HCT116 (cell line): ENCODE measurements around the gene C17orf114.
A peak's percentile ranks its signal among the peaks of the same experiment; 100 is the strongest.

Experiments used
- ATAC-seq: fragments of 200-7000 bp; cut with Tn5 transposase; 2 replicates; pipeline ENCODE4 v1.9.1; 2020; ENCODE audit warnings: mild to moderate bottlenecking, moderate library complexity
- BruUV-seq: library from RNA; stranded (reverse); fragments of 400-500 nt; replicated peaks from 2 replicates; lab custom pipeline; 2021; lab: Mats Ljungman, UMichigan
- CTCF ChIA-PET: fragments of 300-600 bp; sonication (Branson Sonifier 250); formaldehyde crosslinking; loops from one replicate; lab custom pipeline; 2021; ENCODE audit warnings: antibody characterized with exemption; lab: Charles Lee
- POLR2A ChIA-PET: fragments of 300-600, 350-600 bp; sonication (Branson Sonifier 250); formaldehyde crosslinking; loops from one replicate; lab custom pipeline; 2021; ENCODE audit warnings: antibody characterized with exemption; lab: Charles Lee
- RAD21 ChIA-PET, 2 experiments: fragments of 300-600 bp; sonication (Branson Sonifier 250); formaldehyde crosslinking; loops; one replicate each; lab custom pipeline; 2023; ENCODE audit warnings: low total read pairs in 2 of 2; ENCODE audit not compliant: uncharacterized antibody in 2 of 2, unreplicated experiment in 2 of 2, low non-redundant PET in 1 of 2; lab: Charles Lee
- DNase-seq: peaks from one replicate; pipeline ENCODE4 v3.0.0-alpha.2; 2010; ENCODE audit warnings: low read depth, low spot score
- H2AFZ ChIP-seq: fragments of 200-600 bp; shearing (Covaris generic), sonication (generic); 2 replicates; pipeline ENCODE4 v1.6.1; 2017; ENCODE audit warnings: low read depth, mixed run types, mixed read lengths, antibody characterized with exemption, low read length; ENCODE audit not compliant: poor library complexity, severe bottlenecking
- H3K27ac ChIP-seq: 2 replicates; pipeline ENCODE4 v1.5.1; 2012; ENCODE audit warnings: low read depth, low read length
- H3K27me3 ChIP-seq: fragments of 200-600 bp; sonication (generic); 2 replicates; pipeline ENCODE4 v1.6.1; 2016; ENCODE audit warnings: mixed run types, low read length, mixed read lengths; ENCODE audit not compliant: insufficient read depth
- H3K36me3 ChIP-seq, 2 experiments: fragments of 200-500 bp in 1 of 2; fragments of 200-600 bp in 1 of 2; sonication (Bioruptor generic) in 1 of 2; sonication (generic) in 1 of 2; 2 replicates each; pipeline versions ENCODE4 v1.5.1 to v1.6.1; 2014 to 2016; ENCODE audit warnings: low read length in 2 of 2, inconsistent platforms in 1 of 2, mixed read lengths in 1 of 2, mixed run types in 1 of 2; ENCODE audit not compliant: insufficient read depth in 2 of 2, control insufficient read depth in 1 of 2
- H3K4me1 ChIP-seq, 2 experiments: fragments of 200-600 bp in 1 of 2; sonication (generic) in 1 of 2; 2 replicates each; pipeline versions ENCODE4 v1.5.1 to v1.6.1; 2012 to 2017; ENCODE audit warnings: low read length in 2 of 2, inconsistent platforms in 1 of 2, mild to moderate bottlenecking in 1 of 2, mixed read lengths in 1 of 2, mixed run types in 1 of 2, moderate library complexity in 1 of 2; ENCODE audit not compliant: insufficient read depth in 2 of 2, control insufficient read depth in 1 of 2
- H3K4me2 ChIP-seq: fragments of 200-600 bp; sonication (generic); 2 replicates; pipeline ENCODE4 v1.6.1; 2017; ENCODE audit warnings: mixed run types, low read length, mixed read lengths
- H3K4me3 ChIP-seq, 2 experiments: fragments of 200-600 bp in 1 of 2; sonication (generic) in 1 of 2; replicated peaks in 1 of 2; 2 replicates each; pipeline ENCODE4 v1.5.1; 2011 to 2016; ENCODE audit warnings: low read length in 2 of 2, control low read depth in 1 of 2, low read depth in 1 of 2, mild to moderate bottlenecking in 1 of 2, mixed read lengths in 1 of 2, mixed run types in 1 of 2
- H3K79me2 ChIP-seq: fragments of 200-600 bp; sonication (generic); 2 replicates; pipeline ENCODE4 v1.6.1; 2017; ENCODE audit warnings: mild to moderate bottlenecking, mixed run types, low read length, moderate library complexity, mixed read lengths; ENCODE audit not compliant: insufficient read depth
- H3K9ac ChIP-seq: fragments of 200-600 bp; sonication (generic); 2 replicates; pipeline ENCODE4 v1.6.1; 2016; ENCODE audit warnings: low read length, mixed read lengths
- H3K9me2 ChIP-seq: fragments of 200-600 bp; sonication (generic), shearing (Covaris generic); 2 replicates; pipeline ENCODE4 v1.6.1; 2017; ENCODE audit warnings: mixed run types, mild to moderate bottlenecking, moderate library complexity; ENCODE audit not compliant: insufficient read depth
- H3K9me3 ChIP-seq, 2 experiments: fragments of 200-500 bp in 1 of 2; fragments of 200-600 bp in 1 of 2; sonication (Bioruptor generic) in 1 of 2; sonication (generic) in 1 of 2; 2 replicates each; pipeline ENCODE4 v1.6.1; 2014 to 2017; ENCODE audit warnings: low read length in 2 of 2, mixed read lengths in 2 of 2, inconsistent platforms in 1 of 2, low read depth in 1 of 2, mild to moderate bottlenecking in 1 of 2, mixed run types in 1 of 2, moderate library complexity in 1 of 2; ENCODE audit not compliant: control insufficient read depth in 1 of 2, insufficient read depth in 1 of 2
- H4K20me1 ChIP-seq: fragments of 200-600 bp; sonication (generic), shearing (Covaris generic); 2 replicates; pipeline ENCODE4 v1.6.1; 2017; ENCODE audit warnings: mixed run types, mild to moderate bottlenecking, moderate library complexity; ENCODE audit not compliant: insufficient read depth
- YY1 ChIP-seq: IDR thresholded peaks from 2 replicates; pipeline ENCODE4 v1.6.1; 2011; ENCODE audit warnings: low read length, low read depth, moderate library complexity, mild to moderate bottlenecking; ENCODE audit not compliant: insufficient replicate concordance; ENCODE audit errors: extremely low read depth
- ZFX ChIP-seq: fragments of 450-650 bp; IDR thresholded peaks from 2 replicates; pipeline ENCODE4 v1.6.1; 2017
- intact Hi-C: fragments of 100-400 bp; cut with micrococcal nuclease; formaldehyde crosslinking; loops from 2 replicates; pipeline ENCODE4 v1.10.0; 2022
- TF ChIP-seq, protein P1 (sequence below): IDR thresholded peaks from 2 replicates; pipeline ENCODE4 v1.6.1; 2012; ENCODE audit warnings: low read depth

C17orf114 gene

DNA sequence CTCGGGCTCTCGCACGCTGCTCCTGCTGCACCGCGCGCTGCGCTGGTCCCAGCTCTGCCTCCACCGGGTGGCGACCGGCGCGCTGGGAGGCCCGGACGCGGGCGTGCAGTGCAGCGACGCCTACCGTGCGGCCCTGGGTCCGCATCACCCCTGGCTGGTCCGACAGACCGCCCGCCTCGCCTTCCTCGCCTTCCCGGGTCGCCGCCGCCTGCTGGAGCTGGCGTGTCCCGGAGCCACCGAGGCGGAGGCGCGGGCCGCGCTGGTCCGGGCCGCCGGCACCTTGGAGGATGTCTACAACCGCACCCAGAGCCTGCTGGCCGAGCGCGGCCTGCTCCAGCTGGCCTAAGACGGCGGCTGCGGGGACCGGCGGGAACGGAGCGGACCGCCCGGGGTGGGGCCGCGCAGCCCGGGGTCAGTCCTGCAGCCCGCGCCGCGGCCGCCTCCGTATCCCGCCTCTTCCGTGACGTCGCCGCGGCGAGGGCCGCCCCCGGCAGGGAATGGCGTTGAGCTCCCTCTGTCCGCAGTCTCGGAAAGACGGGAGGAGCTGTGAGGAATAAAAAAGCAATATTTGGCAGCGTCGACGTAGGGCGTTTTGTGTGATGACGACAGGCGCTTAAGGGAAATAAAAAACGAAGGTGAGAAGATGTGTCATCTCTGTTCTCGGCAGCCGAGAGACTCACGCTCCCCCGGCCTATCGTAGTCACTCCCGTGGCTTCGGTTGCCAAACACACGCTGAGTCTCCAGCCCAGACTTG, 12.0 kb downstream of the C17orf114 start (continued):
- peak; percentile 97 for TF ChIP-seq ZFX

- Histone ChIP-seq H3K9me2 (no peaks in the 10 kb centered on the region), H3K27ac (peak overlapping the region; percentile 98), H3K27me3 (no peaks in the 10 kb centered on the region), H3K9me3 (no peaks in the 10 kb centered on the region), H2AFZ (no peak overlapping the region), H3K4me1 (peaks cover 25 to 36% of the 10 kb centered on the region in 2 experiments), H3K9ac (peak overlapping the region; percentile 79), H4K20me1 (no peaks in the 10 kb centered on the region), H3K79me2 (peaks cover 8% of the 10 kb centered on the region; the same call in 1 of the 2 replicates), H3K36me3 (no peaks in the 10 kb centered on the region), H3K4me2 (peak overlapping the region; percentile 92), H3K4me3 (peak overlapping the region; percentile 61 to 66)
- ChIA-PET POLR2A (interaction anchor here (1.3 kb wide), 1 partner anchor 17 kb away, joined by 5 read pairs; the partner anchor contains the start of gene PLD2), RAD21 (interaction anchor here (1.4 to 1.5 kb wide), 2 partner anchors 58 to 79 kb away, joined by 4 to 6 read pairs; partner anchors contain the start of genes ARRB2 (in 1 of the 2) and MED11 (in 1 of the 2)), CTCF (interaction anchor here (1.2 to 3.6 kb wide), 12 partner anchors 11 to 223 kb away, joined by 3 to 19 read pairs (median 6); partner anchors contain the start of genes ARRB2, CHRNE, MED11 and PLD2)
- TF ChIP-seq, protein P1, sequence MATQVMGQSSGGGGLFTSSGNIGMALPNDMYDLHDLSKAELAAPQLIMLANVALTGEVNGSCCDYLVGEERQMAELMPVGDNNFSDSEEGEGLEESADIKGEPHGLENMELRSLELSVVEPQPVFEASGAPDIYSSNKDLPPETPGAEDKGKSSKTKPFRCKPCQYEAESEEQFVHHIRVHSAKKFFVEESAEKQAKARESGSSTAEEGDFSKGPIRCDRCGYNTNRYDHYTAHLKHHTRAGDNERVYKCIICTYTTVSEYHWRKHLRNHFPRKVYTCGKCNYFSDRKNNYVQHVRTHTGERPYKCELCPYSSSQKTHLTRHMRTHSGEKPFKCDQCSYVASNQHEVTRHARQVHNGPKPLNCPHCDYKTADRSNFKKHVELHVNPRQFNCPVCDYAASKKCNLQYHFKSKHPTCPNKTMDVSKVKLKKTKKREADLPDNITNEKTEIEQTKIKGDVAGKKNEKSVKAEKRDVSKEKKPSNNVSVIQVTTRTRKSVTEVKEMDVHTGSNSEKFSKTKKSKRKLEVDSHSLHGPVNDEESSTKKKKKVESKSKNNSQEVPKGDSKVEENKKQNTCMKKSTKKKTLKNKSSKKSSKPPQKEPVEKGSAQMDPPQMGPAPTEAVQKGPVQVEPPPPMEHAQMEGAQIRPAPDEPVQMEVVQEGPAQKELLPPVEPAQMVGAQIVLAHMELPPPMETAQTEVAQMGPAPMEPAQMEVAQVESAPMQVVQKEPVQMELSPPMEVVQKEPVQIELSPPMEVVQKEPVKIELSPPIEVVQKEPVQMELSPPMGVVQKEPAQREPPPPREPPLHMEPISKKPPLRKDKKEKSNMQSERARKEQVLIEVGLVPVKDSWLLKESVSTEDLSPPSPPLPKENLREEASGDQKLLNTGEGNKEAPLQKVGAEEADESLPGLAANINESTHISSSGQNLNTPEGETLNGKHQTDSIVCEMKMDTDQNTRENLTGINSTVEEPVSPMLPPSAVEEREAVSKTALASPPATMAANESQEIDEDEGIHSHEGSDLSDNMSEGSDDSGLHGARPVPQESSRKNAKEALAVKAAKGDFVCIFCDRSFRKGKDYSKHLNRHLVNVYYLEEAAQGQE = no peak
- peak; percentile 8 for TF ChIP-seq YY1
- no TSS peak for BruUV-seq
- no peak for ATAC-seq
- intact Hi-C loops = no loop called here
- DNase-seq = peak; percentile 32
Observed at GRCh38 chr17:4789701-4789950, 12.5 kb downstream of the C17orf114 start.
